GM06990 (cell line): ENCODE measurements around the gene NUAK1.

Source experiments
- DNase-seq: peaks from one replicate; pipeline ENCODE4 v3.0.0-alpha.2; 2011; ENCODE audit not compliant: insufficient read length; ENCODE audit errors: extremely low read depth
- H3K27me3 ChIP-seq: replicated peaks from 2 replicates; pipeline ENCODE4 v1.6.0; 2011; ENCODE audit warnings: low read length; ENCODE audit not compliant: control insufficient read depth, insufficient read depth
- H3K36me3 ChIP-seq: 2 replicates; pipeline ENCODE4 v1.5.1; 2011; ENCODE audit warnings: low read length; ENCODE audit not compliant: control insufficient read depth, insufficient read depth
- H3K4me3 ChIP-seq: replicated peaks from 2 replicates; pipeline ENCODE4 v1.5.1; 2011; ENCODE audit warnings: low read depth, mild to moderate bottlenecking, control low read depth, low read length
- CTCF ChIP-seq: IDR thresholded peaks from 2 replicates; pipeline ENCODE4 v1.5.1; 2011; ENCODE audit warnings: low read length, control low read depth, mild to moderate bottlenecking, inconsistent platforms; ENCODE audit not compliant: insufficient read depth, poor library complexity, severe bottlenecking

NUAK1 gene

DNA sequence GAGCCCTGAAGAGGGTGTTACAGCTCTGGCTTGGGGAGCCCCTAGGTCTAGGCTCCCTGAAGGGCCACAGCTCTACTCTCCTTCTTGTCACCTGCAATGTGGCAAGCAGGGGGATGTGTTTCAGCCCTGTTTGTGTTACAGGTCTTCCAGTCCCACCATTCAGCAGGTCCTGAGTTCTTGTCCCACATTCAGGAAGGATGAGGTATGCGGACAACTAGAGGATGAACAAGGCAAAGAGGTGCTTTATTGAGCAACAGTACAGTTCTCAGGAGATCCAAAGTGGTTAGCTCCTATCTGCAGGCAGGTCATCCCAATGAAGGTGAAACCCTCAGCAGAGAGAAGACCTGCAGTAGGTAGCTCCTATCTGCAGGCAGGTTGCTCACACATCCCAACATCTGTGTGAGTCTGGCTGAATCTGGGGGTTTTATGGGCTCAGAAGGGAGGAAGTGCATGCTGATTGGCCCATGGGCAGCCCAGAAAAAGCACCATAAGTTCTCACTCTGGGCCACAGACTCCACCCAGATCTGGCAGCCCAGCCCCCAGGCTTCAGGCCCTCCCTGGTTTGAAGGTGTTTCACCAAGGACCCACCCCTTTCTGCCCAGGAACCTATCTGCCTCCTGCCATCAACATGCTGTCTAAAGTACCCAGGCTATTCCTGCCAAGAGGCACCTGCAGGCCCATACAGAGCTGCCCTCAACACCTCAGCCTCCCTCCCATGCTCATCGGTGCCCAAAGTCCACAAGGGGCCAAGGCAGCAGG, 98.9 kb downstream of the NUAK1 start:
- no peak overlapping the region for H3K4me3 ChIP-seq
- no peak for DNase-seq
- no peaks in the 10 kb centered on the region for H3K27me3 ChIP-seq
- no peaks in the 10 kb centered on the region for H3K36me3 ChIP-seq
- TF ChIP-seq CTCF = no peak

DNA sequence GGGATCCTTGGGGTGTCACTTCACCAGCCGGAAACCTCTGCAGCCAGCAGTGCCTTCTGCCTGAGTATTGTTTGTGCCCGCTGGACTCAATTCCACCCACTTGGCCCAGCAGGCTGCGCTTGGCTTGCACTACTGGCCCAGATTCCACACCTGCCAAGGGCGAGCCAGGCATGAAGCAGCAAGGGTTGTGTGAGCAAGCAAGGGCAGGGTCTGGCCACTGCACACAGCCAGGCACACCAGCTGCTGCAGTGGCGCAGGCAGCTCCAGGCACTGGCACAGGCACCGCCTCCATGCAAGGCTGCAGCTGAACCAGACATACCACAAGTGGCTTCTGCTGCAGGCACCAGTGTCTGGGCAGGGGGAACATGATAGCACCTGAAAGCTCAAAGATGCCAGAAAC, 99.5 kb downstream of the NUAK1 start:
- H3K36me3 ChIP-seq = no peaks in the 10 kb centered on the region
- DNase-seq = no peak
- H3K4me3 ChIP-seq = no peak overlapping the region
- H3K27me3 ChIP-seq = no peaks in the 10 kb centered on the region
- TF ChIP-seq CTCF = no peak

DNA sequence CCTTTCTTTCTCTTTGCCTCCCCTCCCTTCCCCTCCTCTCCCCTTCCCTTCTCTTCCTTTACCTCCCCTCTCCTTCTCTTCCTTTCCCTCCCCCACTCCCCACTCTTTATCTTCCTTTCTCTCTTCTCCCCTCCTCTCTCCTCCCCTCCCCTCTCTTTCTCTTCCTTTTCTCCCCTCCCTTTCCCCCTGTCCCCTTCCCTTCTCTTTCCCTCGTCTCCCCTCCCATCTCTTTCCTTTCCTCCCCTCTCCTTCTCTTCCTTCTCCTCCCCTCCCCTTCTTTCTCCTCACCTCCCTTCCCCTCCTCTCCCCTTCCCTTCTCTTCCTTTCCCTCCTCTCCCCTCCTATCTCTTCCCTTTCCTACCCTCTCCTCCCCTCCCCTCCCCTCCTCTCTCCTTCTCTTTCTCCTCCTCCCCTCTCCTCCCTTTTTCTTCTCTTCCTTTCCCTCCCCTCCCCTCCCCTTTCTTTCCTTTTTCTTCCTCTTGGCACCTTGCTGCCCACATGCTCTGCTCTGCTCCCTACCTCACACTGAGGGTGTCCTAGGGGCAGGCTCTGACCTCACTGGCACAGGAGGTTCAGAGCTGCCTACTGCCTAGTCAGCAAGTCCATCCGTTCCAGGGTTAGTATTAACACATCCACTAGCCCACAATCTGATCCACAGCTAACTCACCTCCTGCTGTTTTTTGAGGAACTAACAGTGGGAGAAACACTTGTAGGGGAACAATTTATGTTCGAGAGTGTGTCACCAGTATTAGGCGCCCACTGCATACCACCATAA, 101.0 kb downstream of the NUAK1 start:
- TF ChIP-seq CTCF = no peak
- no peak for DNase-seq
- H3K27me3 ChIP-seq = no peaks in the 10 kb centered on the region
- no peaks in the 10 kb centered on the region for H3K36me3 ChIP-seq
- no peak overlapping the region for H3K4me3 ChIP-seq

- Histone ChIP-seq H3K36me3 (no peaks in the 10 kb centered on the region), H3K27me3 (no peaks in the 10 kb centered on the region), H3K4me3 (no peak overlapping the region)
- no peak for DNase-seq
- no peak for TF ChIP-seq CTCF
These were observed 103.3 kb downstream of the NUAK1 start for GRCh38 chr12:106035421-106035820.

GRCh38 chr12:106034316-106034715, 104.4 kb downstream of the NUAK1 start:
- no peaks in the 10 kb centered on the region for H3K27me3 ChIP-seq
- H3K4me3 ChIP-seq = no peak overlapping the region
- no peaks in the 10 kb centered on the region for H3K36me3 ChIP-seq
- DNase-seq = no peak
- TF ChIP-seq CTCF = no peak
